Head of caudate nucleus (tissue), 42 donors: ENCODE results near the gene GABPB1.

Source experiments
- DNase-seq, 42 donors: peaks; one replicate each; pipeline versions ENCODE4 v3.0.0 to v3.0.0-alpha.2; 2020 to 2021; ENCODE audit warnings: mixed read lengths in 7 of 42
- intact Hi-C: fragments of 100-400 bp; cut with DNase I; formaldehyde crosslinking; loops from one replicate; pipeline ENCODE4 v1.15.0; 2022

Gene GABPB1

DNA sequence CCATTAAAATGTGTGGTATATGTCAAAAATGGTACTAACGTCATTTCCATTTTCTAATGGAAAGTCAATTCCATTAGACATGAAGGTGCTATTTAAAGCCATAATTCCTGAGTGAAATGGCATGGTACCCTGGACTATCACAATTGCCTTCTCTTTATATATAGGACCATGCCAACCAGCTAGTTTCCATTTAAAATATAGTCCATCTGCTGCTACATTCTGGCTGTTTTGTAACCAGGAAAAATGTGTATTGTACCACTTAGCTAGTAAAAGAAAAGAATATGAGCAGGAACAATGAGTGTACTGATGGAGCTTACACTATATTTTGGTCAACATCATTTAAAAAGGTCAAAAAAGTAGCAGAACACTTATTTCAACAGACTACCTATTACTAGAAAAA lies 59.0 kb downstream of the GABPB1 start:
- intact Hi-C loops: no loop called here
- DNase-seq: no peak

DNA sequence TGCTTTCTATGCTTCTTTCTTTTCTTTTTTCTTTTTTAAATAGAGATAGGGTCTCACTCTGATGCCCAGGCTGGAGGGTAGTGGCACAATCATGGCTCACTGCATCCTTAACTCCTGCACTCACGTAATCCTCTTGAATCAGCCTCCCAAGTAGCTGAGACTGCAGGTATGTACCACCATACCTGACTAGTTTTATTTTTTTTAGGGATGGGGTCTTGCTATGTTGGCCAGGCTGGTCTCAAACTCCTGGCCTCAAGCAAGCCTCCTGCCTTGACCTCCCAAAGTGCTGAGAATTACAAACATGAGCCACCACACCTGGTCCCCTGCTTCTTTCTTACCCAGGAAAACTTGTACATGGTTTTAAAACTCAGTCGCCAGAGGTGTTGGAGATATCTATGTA lies 65.2 kb downstream of the GABPB1 start:
- DNase-seq: no peak
- intact Hi-C loops: no loop called here

DNA sequence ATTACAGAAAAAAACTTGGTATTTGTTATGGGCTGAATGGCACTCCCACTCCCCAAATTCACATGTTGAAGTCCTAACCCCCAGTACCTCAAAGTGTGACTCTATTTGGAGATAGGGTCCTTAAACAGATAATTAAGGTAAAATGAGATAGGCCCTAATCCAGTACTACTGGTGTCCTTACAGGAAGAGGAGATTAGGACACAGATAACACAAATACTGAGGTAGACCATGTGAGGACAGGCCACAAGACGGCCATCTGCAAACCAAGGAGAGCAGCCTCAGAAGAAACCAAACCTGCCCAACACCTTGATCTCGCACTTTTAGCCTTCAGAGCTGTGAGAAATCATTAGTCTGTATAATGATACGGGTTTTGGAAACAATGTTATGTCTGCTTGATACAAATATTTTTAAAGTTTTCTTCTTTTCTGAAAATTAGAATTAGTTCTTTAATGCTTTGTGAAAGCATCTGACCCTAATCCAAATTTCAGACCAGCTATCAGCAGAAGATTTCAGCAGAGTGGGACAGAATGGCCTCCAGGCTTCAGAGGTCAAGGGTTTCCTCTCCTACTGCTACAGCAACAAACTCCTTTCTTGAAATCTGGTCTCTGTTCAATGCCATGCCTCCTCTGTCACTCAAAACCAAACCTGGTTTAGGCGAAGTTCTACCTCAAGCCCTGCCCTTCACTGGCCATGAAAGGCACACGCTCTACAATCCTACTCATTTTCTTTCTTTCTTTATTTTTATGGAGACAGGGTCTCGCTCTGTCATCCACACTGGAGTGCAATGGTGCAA lies 67.5 kb downstream of the GABPB1 start:
- no peak for DNase-seq
- intact Hi-C loops: no loop called here

DNA sequence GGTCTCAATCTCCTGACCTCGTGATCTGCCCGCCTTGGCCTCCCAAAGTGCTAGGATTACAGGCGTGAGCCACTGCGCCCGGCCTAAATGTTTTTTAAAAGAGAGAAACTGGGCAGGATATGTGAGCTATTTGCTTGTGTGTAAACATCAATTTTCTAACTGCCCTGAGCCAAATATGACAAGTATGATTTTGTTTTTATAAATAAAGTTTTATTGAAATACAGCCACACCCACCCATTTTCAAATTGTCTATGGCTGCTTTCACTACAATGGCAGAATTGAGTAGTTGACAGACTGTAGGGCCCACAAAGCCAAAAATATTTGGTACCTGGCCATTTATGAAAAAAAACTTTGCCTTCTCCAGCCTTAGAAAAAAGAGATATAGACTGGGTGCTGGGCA lies 73.6 kb downstream of the GABPB1 start:
- intact Hi-C loops: no loop called here
- no peak for DNase-seq

DNA sequence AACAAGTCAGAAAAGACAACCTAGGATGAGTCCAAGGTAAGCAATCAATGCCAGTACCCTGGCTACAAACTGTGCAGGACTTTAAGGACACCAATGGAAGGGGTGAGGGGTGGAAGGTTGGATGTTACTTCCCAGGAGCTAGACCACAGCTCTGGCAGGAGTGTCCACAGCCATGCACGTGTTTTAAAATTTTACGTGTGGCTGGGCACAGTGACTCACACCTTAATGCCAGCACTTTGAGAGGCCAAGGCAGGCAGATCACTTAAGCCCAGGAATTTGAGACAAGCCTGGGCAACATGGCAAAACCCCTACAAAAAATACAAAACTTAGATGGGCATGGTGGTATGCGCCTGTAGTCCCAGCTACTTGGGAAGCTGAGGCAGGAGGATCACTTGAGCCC lies 74.7 kb downstream of the GABPB1 start:
- DNase-seq: no peak
- intact Hi-C loops: no loop called here

DNA sequence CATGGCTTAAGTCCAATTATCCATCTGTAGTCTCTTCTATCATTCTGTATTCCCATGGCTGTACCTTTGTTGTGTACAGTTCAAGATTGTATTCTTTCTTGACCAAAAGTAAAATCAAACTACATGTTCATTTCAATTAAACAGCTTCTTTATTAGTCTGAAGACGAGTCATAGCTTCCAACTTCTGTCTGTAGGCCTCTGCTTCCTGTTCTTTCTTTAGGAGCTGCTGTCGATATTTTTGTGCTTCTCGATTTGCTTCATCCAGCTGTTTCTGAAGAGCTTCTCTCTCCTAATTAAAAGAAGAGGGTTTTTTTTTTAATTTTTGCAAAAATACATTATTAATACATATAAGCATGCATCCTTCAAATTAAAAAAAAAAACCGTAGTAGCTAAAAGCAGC lies 76.5 kb downstream of the GABPB1 start:
- intact Hi-C loops: no loop called here
- no peak for DNase-seq

DNA sequence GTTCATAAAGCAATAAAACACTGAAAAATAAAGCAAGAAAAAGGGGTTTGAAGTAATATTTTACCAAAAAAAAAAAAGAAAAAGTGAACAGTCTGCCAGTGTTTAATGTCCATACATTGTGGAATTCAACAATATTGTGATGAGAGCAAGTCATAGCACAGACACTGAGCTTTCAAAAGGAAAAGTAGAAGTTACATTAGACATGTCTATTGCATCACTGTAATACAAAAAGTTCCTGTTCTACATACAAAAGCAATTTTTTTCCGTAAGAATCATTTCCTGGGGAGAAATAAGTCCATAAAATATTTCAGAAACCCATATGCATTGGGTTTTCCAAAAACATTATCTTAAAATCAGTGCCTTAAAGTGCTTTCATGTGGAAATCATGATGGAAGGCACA lies 77.6 kb downstream of the GABPB1 start:
- DNase-seq: no peak
- intact Hi-C loops: no loop called here

DNA sequence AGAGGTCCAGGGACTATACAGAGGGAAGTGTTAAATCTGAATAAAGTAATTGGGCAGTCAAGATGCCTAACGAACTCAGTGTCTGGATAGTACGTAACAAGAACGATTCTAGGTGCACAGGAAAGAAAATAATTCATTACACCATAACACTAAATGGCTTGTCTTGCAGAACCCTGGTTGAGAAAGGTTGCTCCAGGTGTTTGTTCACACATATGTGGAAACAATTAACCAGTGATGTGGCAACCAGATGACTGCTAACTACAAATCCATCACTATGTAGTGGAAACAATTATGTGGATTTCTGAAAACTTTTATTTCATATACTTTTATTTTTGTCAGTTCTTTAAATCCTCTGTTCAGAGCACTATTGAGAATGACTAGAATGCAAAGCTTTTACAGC lies 79.1 kb downstream of the GABPB1 start:
- intact Hi-C loops: no loop called here
- no peak for DNase-seq

DNA sequence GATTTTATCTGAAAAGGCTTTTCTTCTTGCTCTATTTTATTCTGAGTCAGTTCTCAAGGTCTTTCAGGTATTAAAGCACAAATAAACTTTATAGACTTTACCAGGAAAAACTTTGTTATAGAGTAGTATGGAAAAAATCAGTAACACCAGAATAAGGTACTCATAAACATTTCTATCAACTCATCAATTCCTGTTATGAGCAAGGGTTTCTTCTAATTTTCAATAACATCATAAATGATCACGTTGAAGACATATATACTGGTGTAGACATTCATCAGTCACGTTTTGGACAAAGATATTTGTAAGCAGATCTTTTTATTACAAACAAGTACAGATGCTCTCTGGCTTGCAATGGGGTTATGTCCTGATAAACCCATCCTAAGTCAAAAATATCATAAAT lies 79.9 kb downstream of the GABPB1 start:
- intact Hi-C loops: no loop called here
- DNase-seq: no peak

DNA sequence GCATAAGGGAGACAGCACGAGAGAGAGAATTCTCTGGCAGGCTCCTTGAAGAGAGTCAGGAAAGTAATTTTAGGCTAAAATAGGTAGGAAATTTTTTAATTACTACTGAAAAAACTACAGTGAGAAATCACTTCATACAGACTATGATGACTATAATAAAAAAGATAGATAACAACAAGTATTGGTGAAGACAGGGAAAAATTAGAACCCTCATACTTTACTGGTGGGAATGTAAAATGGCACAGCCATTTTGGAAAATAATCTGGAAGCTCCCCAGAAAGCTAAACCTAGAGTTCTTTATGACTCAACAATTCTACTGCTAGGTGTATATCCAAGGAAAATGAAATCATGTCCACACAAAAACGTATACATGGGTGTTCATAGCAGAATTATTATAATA lies 87.4 kb downstream of the GABPB1 start:
- intact Hi-C loops: no loop called here
- DNase-seq: no peak

DNA sequence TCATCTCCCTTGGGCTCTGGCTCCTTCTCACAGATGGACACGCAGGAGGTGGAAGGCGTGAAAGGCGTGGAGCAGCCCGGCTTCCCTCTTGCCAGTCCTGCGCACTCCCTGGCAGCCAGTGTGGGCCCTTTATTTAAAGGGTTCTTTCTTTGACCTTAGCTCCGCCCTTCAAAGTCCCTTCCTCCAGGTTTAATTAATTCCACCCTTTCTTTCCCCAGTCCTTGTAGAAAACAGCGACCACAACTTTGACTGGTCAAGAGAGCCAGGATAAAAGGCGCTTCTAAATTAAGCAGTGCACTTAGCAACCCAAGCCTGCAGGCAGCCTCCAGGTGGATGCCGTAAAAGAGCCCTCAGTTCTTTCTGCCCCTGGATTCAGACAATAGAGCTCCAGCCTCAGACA lies 89.4 kb downstream of the GABPB1 start, which contains the start of gene HDC:
Gene HDC, minus strand, starts transcription at position 107 of the 400 bp plus-strand sequence. Its CDS starts 103 bp downstream, at position 4.
- no peak for DNase-seq
- intact Hi-C loops: no loop called here

DNA sequence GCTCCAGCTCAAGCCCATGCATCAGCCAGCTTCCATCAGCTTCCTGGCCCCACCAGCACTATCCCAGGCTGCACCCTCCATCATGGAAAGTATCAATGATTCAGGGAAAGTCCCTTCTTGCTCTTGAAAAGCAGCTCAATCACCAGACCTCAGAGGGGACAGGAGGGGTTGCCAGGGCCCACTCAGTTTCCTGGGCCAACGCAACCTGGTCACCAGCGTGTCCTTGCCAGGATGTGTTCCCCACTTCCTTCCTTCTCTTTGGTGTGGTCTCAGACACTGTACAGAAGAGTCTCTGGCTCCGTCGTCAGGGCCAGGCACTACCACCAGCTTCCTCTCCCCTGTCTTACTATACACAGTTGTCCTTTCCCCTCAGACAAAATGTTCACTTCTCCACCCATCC lies 92.5 kb downstream of the GABPB1 start:
- intact Hi-C loops: no loop called here

DNA sequence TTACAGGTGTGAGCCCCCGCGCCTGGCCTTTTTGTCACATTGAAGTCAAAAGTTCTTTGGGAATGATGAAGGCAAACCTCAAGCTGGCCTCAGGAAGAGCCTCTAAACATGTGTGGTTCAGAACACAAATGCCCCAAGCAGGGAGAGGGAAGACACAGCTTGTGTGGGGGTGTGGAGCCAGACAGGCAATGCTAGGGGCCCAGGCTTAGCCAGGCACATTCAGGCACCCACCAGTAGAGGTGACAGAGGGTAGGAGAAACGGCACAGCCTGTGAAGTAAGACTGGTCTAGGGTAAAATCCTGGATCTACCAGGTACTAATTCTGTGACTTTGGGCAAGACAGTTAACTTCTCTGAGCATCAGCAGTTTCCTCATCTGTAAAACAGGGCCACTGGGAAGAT lies 93.0 kb downstream of the GABPB1 start:
- DNase-seq: no peak
- intact Hi-C loops: no loop called here

More for the DNA sequence above, 92.5 kb downstream of the GABPB1 start:
- DNase-seq: no peak

DNA sequence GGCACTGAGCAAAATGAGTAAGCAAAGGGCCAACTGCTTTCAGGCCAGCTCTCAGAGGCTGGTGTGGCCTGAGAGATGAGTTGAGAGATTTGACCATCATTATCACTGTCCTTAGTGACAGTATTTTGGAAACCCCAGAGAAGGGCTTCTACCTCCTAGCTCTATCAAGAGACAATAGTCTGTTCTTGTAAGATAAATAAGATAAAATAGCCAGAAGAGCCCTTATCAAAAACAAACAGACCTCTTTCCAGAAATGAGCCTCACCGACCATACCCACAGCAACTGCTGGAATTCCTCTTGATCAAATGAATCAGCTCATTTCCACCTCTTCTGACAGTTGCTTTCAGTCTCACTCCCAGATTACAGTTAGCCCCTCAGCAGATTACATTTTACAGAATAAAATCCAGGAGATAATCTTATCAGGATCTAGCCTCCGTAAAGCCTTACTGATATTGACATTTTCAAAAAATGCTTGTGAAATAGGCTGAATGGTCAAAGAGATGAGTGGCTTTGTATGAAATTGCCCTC lies 94.0 kb downstream of the GABPB1 start:
- intact Hi-C loops: no loop called here

DNA sequence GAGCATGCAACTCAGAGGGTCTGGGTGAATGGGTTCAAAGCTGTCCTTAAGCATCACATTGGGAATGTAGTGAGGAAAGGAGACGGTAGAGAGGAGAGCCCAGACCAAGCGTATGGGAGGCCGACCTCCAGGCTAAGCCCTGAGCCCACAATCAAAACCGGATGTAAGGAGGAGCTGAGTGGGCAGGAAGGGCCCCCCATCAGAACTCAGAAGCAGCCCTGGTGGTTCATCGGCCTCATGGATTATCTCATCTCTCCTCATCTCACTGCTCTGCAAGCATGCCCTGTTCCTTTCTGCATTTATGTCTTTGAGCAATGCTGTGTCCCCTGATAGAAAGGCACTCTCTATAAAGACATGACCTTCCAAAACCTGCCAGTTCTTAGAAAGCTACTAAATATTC lies 95.7 kb downstream of the GABPB1 start:
- no peak for DNase-seq
- intact Hi-C loops: no loop called here

More for the DNA sequence above, 94.0 kb downstream of the GABPB1 start:
- DNase-seq: no peak

DNA sequence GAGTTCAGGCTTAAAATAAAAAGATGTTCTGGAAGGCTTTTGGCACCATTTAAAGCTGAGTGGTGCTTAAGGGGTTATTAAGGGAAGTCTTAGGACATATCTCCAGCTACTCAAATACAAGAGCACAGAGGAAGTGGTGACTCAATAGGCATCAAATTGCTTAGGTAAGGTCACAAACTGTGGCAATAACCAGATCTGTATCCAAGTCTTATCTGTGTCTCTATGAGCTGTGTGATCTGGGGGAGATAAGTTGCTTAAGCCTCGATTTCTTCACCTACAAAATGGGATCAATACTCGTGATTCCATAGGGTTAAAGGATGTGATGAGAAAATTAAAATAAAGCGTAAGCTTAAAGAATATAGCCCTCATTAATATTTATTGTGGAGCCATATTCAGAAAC lies 97.1 kb downstream of the GABPB1 start:
- DNase-seq: no peak
- intact Hi-C loops: no loop called here

DNA sequence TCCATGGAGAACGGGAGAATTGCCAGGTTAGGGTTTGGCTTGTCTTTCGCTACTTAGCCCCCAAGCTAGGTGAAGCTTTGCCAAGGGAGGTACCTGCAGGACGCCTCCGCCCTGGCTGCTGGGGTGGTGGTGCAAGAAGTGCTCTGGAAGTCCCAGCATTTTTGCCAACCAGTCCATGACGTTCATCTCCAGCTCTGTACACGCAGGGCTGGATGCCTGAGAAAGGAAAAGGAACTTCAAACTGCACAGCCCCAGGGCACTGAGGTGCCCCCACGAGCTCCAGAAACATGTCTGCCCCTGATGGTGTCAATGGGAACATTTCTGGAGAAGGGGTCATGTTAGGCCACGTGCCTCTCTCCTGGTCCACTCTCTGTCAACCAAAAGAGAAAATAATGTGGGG lies 97.7 kb downstream of the GABPB1 start:
- intact Hi-C loops: no loop called here
- DNase-seq: no peak

DNA sequence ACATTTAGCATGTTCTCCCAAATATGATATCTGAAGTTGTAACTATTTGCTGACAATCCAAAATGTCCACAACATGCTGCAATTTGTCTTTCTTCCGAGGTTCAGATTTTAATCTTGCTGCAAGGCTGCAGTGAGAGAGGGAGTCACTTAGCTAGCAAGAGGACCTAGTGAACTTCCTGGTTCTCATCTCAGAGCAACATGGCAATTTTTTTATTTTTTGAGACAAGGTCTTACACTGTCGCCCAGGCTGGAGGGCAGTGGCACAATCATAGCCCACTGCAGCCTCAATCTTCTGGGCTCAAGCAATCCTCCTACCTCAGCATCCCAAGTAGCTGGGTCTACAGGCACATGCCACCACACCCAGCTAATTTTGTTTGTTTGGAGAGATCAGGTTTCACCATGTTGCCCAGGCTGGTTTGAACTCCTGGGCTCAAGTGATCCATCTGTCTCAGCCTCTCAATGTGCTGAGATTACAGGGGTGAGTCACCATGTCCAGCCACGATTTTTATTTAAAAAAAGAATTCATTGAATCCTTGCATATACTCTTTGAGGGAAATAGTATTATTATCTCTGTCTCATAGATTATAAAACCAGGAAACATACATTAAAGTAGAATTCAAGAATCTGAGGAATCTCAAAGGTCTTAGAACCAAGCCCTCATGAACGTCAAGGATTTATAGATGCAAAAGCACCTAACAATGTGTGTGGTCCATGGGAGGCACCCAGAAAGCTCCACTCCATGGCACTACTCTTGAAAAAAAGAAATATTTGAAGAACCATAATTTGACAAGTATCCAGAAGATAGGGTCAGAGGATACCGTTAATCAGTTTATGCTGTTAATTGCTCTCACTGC lies 98.6 kb downstream of the GABPB1 start:
- intact Hi-C loops: no loop called here
- no peak for DNase-seq

DNA sequence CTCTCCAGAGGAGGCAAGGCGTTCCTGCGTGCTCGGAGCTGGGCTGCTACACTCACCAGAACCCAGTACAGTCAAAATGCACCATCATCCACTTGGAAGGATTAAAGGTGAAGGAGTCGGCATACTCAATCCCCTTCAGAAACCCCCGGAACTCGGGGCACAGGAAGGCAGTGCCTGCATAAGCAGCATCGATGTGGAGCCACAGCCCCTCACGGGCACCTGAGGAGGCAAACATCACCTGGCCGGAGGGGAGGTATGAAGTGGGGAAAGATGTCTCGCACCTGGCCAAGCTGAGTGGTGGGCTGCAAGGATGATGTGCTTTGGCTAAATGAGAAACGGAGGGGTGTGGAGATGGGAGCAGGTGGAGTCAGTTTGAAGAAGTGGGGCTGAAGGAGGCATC lies 102.4 kb downstream of the GABPB1 start:
- DNase-seq: no peak
- intact Hi-C loops: no loop called here

DNA sequence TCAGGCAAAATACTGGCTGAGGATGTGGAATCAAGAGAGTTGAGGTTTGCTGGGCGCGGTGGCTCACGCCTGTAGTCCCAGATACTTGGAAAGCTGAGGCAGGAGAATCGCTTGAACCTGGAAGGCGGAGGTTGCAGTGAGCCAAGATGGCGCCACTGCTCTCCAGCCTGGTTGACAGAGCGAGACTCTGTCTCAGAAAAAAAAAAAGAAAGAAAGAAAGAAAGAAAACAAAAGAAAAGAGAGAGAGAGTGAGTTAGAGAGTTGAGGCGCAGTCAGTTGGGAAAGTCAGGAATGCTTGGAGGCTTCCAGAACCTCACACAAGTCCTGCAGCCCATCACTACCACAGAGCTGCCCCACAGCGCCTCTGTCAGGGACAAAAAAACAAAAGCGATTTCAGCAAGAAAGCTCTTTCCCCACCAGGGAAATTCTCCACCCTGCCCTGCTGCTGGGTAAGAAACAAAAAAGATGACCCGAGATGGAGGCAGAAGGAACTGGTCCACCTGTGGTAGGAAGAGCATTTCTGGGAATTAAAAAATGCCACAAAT lies 103.3 kb downstream of the GABPB1 start:
- intact Hi-C loops: no loop called here
- no peak for DNase-seq
